HepG2 (cell line): ENCODE results near the gene RECK.

Experiments
- KDM5A ChIP-seq: fragments of 200-600 bp; sonication (generic); IDR thresholded peaks from 2 replicates; pipeline ENCODE4 v1.7.0; 2018; ENCODE audit warnings: antibody characterized with exemption, mild to moderate bottlenecking, low read length, borderline replicate concordance
- PCBP1 ChIP-seq: fragments of 200-400 bp; formaldehyde crosslinking; IDR thresholded peaks from 2 replicates; pipeline ENCODE4 v1.6.1; 2017; ENCODE audit warnings: mild to moderate bottlenecking, low read depth, low read length, borderline replicate concordance
- RBM22 ChIP-seq: fragments of 200-400 bp; formaldehyde crosslinking; optimal IDR thresholded peaks from 2 replicates; pipeline ENCODE3; 2017; ENCODE audit warnings: mild to moderate bottlenecking, low read length, moderate library complexity
- RBM39 ChIP-seq: fragments of 200-400 bp; formaldehyde crosslinking; IDR thresholded peaks from one replicate; pipeline ENCODE4 v1.6.1; 2018; ENCODE audit warnings: antibody characterized with exemption, mild to moderate bottlenecking, low read depth, low read length; ENCODE audit not compliant: poor library complexity, severe bottlenecking

DNA sequence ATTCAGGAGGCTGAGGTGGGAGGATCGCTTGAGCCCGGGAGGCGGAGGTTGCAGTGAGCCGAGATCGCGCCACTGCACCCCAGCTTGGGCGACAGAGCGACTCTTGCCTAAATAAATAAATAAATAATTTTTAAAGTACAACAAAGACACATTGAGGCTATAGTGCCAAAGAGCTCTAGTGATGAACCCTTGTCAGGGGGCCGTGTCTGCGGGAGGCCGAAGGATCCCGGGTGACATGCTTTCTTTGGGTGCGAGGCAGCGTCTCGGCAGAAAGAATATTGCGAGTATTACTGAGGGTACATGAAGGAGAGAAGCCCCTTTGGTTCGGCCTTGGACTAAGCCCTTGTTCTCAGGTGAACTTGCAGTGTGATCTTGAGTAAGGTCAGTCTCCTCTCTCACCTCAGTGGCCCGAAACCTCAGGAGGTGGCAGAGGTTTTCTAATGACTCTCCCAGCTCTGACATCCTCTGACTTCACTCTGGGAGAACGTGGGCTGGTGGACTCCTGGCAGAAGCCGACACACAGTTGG lies 397 bp upstream of the RECK start:
- TF ChIP-seq KDM5A (no peak), RBM39 (no peak), PCBP1 (no peak), RBM22 (no peak)
